ENCODE measurements around the gene PRAMEF7.
"Not testable (repeated sequence)": the region's sequence is repeated elsewhere in the genome, so short reads cannot be mapped to it uniquely, and the experiment has no call there.

GRCh38 chr1:12921749-12922148 lies 5.3 kb downstream of the PRAMEF7 start:
- not testable (repeated sequence) for TF ChIP-seq CTCF, POLR2A, EP300 (IDR thresholded peaks at IDR 0.05)

Data from sigmoid colon (tissue), 4 donors.